Stomach (tissue), 9 donors: ENCODE results near the gene MATN1. TPM values are rescaled to one million over a fixed set of nuclear protein-coding genes. Genes with fewer than 3 reads are reported as not detected.

ENCODE experiments used
- DNase-seq, 2 donors: peaks; one replicate each; pipeline versions ENCODE4 v3.0.0 to v3.0.0-alpha.2; 2013 to 2019
- H3K27ac ChIP-seq, 5 donors: fragments of 200-600 bp in 4 of 5; sonication (generic) in 4 of 5; one replicate each; pipeline ENCODE4 v1.5.1; 2013 to 2019; ENCODE audit warnings: mild to moderate bottlenecking in 1 of 5, moderate library complexity in 1 of 5
- H3K27me3 ChIP-seq, 3 donors: fragments of 200-600 bp; sonication (generic); one replicate each; pipeline ENCODE4 v1.5.1; 2017 to 2019; ENCODE audit warnings: mixed run types in 1 of 3
- H3K36me3 ChIP-seq, 4 donors: fragments of 200-600 bp; sonication (generic); 1 replicate in 3 of 4; 2 replicates in 1 of 4; pipeline ENCODE4 v1.5.1; 2016 to 2019
- H3K4me1 ChIP-seq, 4 donors: fragments of 200-600 bp; sonication (generic); one replicate each; pipeline ENCODE4 v1.5.1; 2016 to 2019
- H3K4me3 ChIP-seq, 4 donors: fragments of 200-600 bp; sonication (generic) in 3 of 4; one replicate each; pipeline ENCODE4 v1.5.1; 2016 to 2019; ENCODE audit warnings: mild to moderate bottlenecking in 1 of 4
- H3K9me3 ChIP-seq, 4 donors: fragments of 200-600 bp; sonication (generic); one replicate each; pipeline ENCODE4 v1.5.1; 2016 to 2019
- CTCF ChIP-seq, 7 experiments: fragments of 450-650 bp in 4 of 7; fragments of 200-600 bp in 3 of 7; sonication (generic) in 3 of 7; IDR thresholded peaks; one replicate each; pipeline ENCODE4 v1.5.1; 2016 to 2019; ENCODE audit warnings: antibody characterized with exemption in 7 of 7, control low read depth in 2 of 7, mild to moderate bottlenecking in 1 of 7
- EP300 ChIP-seq: sonication (generic); formaldehyde crosslinking; IDR thresholded peaks from one replicate; pipeline ENCODE4 v1.6.1; 2017; ENCODE audit warnings: antibody characterized with exemption
- POLR2A ChIP-seq, 4 donors: fragments of 450-650 bp; IDR thresholded peaks; one replicate each; pipeline ENCODE4 v1.6.1; 2016; ENCODE audit warnings: antibody characterized with exemption in 4 of 4, control low read depth in 2 of 4, mild to moderate bottlenecking in 1 of 4, moderate library complexity in 1 of 4
- POLR2AphosphoS5 ChIP-seq, 3 donors: sonication (generic); formaldehyde crosslinking; IDR thresholded peaks; one replicate each; pipeline ENCODE4 v1.6.1; 2016; ENCODE audit warnings: antibody characterized with exemption in 3 of 3
- WGBS, 5 donors: extraction: QIAGEN DNeasy Blood & Tissue Kit in 3 of 5; methylation state at CpG; one replicate each; pipeline versions ENCODE4 v1.1.5 to v1.1.7; 2013 to 2018; 5-methylcytosine and 5-hydroxymethylcytosine counted together
- intact Hi-C: fragments of 100-400 bp; cut with DNase I; formaldehyde crosslinking; loops from one replicate; pipeline ENCODE4 v1.15.1; 2023; ENCODE audit warnings: low total_unique reads
- polyA plus RNA-seq, 3 donors: library from polyadenylated mRNA; stranded (reverse); fragments of 200-250 nt; gene quantifications; one replicate each; pipeline ENCODE4 v1.2.3, GENCODE V29; 2013
- total RNA-seq, 5 donors: library from RNA; depleted of rRNA; stranded (reverse); fragments of >200 nt; gene quantifications; one replicate each; pipeline versions ENCODE4 v1.1.0 to v1.2.3, GENCODE V29; 2014 to 2016
- donor health status: healthy with polysubstance abuse.
- donor health status: Bipolar disorder and iron deficiency.
- donor health status: healthy.

The MATN1 gene
- total and polyA plus RNA-seq, 8 donors: 1.7 TPM; not detected in 7

GRCh38 chr1:30721812-30722537 lies 1.4 kb downstream of the MATN1 start:
- Histone ChIP-seq H3K36me3 (peaks cover 0 to 39% (median 32%) of the 10 kb centered on the region in 4 donors), H3K27ac (no peak overlapping the region), H3K9me3 (no peaks in the 10 kb centered on the region), H3K4me3 (no peak overlapping the region), H3K27me3 (no peaks in the 10 kb centered on the region), H3K4me1 (peaks cover 12 to 35% (median 14%) of the 10 kb centered on the region in 4 donors)
- TF ChIP-seq POLR2A (IDR thresholded peaks at IDR 0.05) (no peak), POLR2AphosphoS5 (IDR thresholded peaks at IDR 0.05) (no peak), EP300 (no peak), CTCF (IDR thresholded peaks at IDR 0.05) (no peak)
- peak; percentile 67 to 68 for DNase-seq
- WGBS, 5 donors: 59 to 82% (median 62%) methylated on average over 7 to 9 of the region's 9 CpGs
- intact Hi-C loops: loop anchor here (2.0 to 5.0 kb wide), 2 partner anchors 57 to 190 kb away; no protein-coding TSS in a partner anchor

- no peaks in the 10 kb centered on the region for H3K9me3 ChIP-seq
- no peaks in the 10 kb centered on the region for H3K27me3 ChIP-seq
- TF ChIP-seq EP300 (no peak), POLR2A (IDR thresholded peaks at IDR 0.05) (no peak), POLR2AphosphoS5 (IDR thresholded peaks at IDR 0.05) (no peak), CTCF (IDR thresholded peaks at IDR 0.05) (no peak)
- no peak overlapping the region for H3K27ac ChIP-seq
- WGBS, 5 donors: 93 to 96% (median 95%) methylated on average over 17 to 27 of the region's 27 CpGs
- intact Hi-C loops: loop anchor here (2.0 to 5.0 kb wide), 2 partner anchors 57 to 191 kb away; no protein-coding TSS in a partner anchor
- H3K4me1 ChIP-seq: peaks cover 12 to 35% (median 14%) of the 10 kb centered on the region in 4 donors
- no peak overlapping the region for H3K4me3 ChIP-seq
- no peak for DNase-seq
- peaks cover 0 to 39% (median 32%) of the 10 kb centered on the region in 4 donors for H3K36me3 ChIP-seq
Measured at GRCh38 chr1:30721341-30721793, 2.0 kb downstream of the MATN1 start.

- Histone ChIP-seq H3K4me1 (peaks cover 12 to 35% (median 14%) of the 10 kb centered on the region in 4 donors), H3K4me3 (no peak overlapping the region), H3K27ac (no peak overlapping the region), H3K27me3 (no peaks in the 10 kb centered on the region), H3K9me3 (peaks cover 0 to 5% (median 0%) of the 10 kb centered on the region in 4 donors), H3K36me3 (peaks cover 0 to 30% (median 25%) of the 10 kb centered on the region in 4 donors)
- 85 to 89% (median 88%) methylated on average over 16 of the region's 16 CpGs for WGBS, 5 donors
- DNase-seq: no peak
- intact Hi-C loops: loop anchor here (2.0 to 5.0 kb wide), 2 partner anchors 58 to 192 kb away; no protein-coding TSS in a partner anchor
- TF ChIP-seq POLR2AphosphoS5 (IDR thresholded peaks at IDR 0.05) (no peak), CTCF (IDR thresholded peaks at IDR 0.05) (no peak), EP300 (no peak), POLR2A (IDR thresholded peaks at IDR 0.05) (no peak)
Measured at GRCh38 chr1:30720271-30721223, 2.8 kb downstream of the MATN1 start.
